Measurements from ENCODE around the gene ZHX3.

Gene ZHX3

DNA sequence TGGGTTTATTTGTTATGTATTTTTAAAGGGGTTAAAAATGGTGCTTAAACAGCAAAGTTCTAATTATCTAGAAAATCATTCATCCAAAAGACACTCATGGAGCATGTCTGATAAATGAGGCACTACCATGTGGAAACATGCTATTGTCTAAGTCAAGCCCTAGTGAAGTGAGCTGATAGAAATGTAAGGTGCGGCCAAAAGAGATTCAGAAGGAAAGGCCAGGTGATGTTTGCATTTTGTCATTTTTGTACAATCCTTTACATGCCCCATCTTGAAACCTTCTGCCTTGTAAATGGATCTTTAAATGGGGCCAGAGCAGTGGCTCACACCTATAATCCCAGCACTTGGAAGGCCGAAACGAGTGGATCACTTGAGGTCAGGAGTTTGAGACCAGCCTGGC is 102.9 kb downstream of the ZHX3 start:
- Mint-ChIP-seq H3K27ac (no peak overlapping the region), H3K4me1 (no peaks in the 10 kb centered on the region), H3K9me3 (no peaks in the 10 kb centered on the region), H3K4me3 (no peak overlapping the region), H3K27me3 (no peaks in the 10 kb centered on the region), H3K36me3 (no peaks in the 10 kb centered on the region)
- ATAC-seq (ENCODE audit: low read depth) (no peak), DNase-seq (ENCODE audit: low spot score in 2 of 2) (no peak)

DNA sequence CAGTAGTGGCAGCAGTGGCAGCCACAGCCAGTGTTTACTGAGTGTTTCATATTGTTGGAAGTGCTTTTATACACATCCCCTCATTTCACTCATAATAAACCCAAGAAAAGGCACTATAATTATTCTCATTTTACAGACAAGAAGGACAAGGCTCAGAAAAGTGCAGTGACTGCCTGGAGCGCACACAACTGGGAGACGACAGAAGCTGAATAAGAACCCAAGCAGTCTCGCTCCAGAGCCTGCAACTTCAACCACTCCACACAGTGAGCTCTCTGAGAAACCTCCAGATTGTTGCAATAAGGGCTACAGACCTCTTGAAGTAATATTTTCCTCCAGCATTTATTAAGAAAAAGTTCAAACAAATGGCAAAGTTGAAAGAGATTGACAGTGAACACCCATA is 103.3 kb downstream of the ZHX3 start:
- Mint-ChIP-seq H3K4me3 (no peak overlapping the region), H3K27ac (no peak overlapping the region), H3K4me1 (no peaks in the 10 kb centered on the region), H3K9me3 (no peaks in the 10 kb centered on the region), H3K36me3 (no peaks in the 10 kb centered on the region), H3K27me3 (no peaks in the 10 kb centered on the region)
- DNase-seq (ENCODE audit: low spot score in 2 of 2) (no peak), ATAC-seq (ENCODE audit: low read depth) (no peak)

DNA sequence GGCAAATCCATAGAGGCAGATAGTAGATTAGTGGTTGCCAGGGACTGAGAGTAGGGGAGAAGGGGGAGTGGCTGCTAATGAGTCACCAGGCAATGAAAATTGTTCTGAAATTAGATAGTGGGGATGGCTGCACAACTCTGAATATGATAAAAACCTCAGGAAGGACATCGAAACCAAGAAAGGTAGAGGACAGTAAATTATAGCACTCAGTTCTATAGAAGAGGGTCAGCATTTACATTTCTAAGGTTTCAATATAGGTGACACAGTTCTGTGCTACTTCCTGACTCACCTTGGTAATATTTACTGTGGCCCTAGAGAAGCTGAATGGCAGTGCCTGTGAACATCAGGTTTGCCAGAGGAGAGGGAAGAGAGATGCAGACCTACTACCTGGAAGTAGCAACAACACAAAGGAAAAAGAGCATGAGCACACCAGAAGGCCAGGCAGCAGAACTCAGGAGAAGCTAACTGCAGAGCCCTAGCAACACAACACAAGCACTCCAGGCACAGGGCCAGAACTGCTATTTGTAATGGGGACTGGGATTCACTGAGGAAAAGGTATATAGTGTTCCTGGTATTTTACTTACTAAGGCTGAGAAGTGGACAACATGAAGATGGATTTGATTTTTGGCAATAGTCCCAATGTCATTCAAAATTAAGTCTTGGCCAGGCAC is 104.2 kb downstream of the ZHX3 start:
- Mint-ChIP-seq H3K27me3 (no peaks in the 10 kb centered on the region), H3K9me3 (no peaks in the 10 kb centered on the region), H3K4me1 (no peaks in the 10 kb centered on the region), H3K27ac (no peak overlapping the region), H3K4me3 (no peak overlapping the region), H3K36me3 (no peaks in the 10 kb centered on the region)
- DNase-seq (ENCODE audit: low spot score in 2 of 2), result no peak
- ATAC-seq (ENCODE audit: low read depth), result no peak

DNA sequence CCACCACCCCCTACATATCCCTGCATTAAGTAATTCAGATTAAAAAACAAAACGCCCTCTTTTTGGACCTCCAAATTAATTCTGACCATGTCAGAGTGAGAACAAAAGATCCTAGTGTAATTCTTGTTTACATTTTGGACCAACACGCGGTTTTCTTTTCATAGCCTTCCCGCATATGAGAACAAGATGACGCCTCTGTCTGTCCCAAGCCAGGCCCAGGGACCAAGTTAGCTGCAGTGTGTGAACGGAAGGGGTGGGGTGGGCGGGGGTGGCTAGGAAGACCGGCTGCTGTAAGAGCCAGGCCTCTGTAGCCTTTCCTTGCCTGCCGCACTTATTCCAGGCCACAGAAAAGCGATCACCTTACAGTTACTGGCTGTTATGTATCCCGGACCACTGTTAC is 112.2 kb downstream of the ZHX3 start:
- ATAC-seq (ENCODE audit: low read depth) (no peak), DNase-seq (ENCODE audit: low spot score in 2 of 2) (no peak)
- Mint-ChIP-seq H3K9me3 (no peaks in the 10 kb centered on the region), H3K4me1 (no peaks in the 10 kb centered on the region), H3K27ac (no peak overlapping the region), H3K36me3 (peaks cover 18% of the 10 kb centered on the region), H3K27me3 (peaks cover 2% of the 10 kb centered on the region), H3K4me3 (no peak overlapping the region)

DNA sequence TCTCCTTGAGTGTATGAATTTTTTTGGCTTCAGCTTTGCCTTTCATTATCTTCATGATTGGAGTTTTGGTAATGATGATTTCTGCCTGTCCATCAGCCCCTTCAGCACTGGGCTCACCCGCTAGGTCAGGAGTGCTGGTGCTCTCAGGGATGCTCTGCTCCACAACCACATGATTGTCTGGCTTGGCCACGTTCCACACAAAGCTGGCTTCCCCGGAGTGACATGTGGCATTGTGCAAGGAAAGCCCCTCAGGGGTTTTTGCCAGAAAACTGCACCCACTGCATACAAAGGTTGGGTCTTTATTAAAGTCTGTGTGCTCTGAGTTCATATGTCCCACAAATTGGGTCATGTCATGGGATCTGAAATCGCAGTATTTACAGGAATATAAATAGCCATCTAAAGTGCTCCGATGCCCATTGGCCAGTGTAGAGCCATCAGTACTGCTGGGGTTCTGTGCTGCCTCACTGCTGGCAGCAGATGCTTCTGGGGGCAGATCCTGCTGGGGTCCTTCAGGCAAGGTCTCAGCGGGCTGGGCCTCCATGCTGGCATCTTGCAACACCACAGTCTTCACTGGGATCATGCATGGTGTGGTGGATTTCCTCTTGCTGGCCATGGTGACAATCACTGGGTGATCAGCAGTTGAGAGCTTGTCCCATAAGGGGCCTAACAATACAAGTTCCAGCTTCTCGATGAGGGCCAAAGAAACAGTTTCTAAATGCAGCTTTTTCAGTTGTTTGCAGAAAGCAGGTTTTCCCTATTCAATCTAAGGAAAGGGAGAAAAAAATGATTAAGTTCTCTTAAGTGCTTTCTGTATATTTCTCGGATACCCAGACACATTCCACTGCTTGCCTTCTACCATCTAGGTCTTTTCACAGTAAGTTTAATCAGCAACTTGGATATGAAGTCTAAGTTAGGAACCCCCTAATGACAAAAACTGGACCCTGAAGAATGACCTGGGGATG is 112.9 kb downstream of the ZHX3 start:
- Mint-ChIP-seq H3K36me3 (peaks cover 21% of the 10 kb centered on the region), H3K27me3 (peaks cover 2% of the 10 kb centered on the region), H3K4me3 (no peak overlapping the region), H3K4me1 (no peaks in the 10 kb centered on the region), H3K27ac (no peak overlapping the region), H3K9me3 (no peaks in the 10 kb centered on the region)
- DNase-seq (ENCODE audit: low spot score in 2 of 2) (no peak), ATAC-seq (ENCODE audit: low read depth) (no peak)

DNA sequence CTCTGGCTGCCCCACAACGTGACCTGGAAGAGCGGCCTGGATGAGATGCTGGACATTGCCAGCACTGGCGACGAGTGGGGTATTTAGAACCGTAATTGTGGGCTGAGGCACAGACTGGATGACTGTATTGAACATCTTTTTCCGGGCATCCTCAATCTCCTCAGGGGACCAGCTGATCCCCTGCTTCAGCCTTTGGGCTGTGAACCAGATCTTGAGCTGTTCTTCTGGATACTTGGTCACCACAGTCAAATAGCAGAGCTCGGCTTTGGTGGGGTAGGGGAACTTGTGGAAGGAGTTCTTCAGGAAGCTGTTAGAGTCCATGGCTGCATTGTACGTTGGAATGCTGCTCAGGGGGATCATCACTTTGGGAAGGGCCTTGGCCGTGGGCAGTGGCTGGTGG is 113.9 kb downstream of the ZHX3 start:
- no peak for DNase-seq (ENCODE audit: low spot score in 2 of 2)
- Mint-ChIP-seq H3K36me3 (peaks cover 28% of the 10 kb centered on the region), H3K27me3 (peaks cover 2% of the 10 kb centered on the region), H3K9me3 (peaks cover 7% of the 10 kb centered on the region), H3K4me1 (no peaks in the 10 kb centered on the region), H3K27ac (no peak overlapping the region), H3K4me3 (no peak overlapping the region)
- no peak for ATAC-seq (ENCODE audit: low read depth)

DNA sequence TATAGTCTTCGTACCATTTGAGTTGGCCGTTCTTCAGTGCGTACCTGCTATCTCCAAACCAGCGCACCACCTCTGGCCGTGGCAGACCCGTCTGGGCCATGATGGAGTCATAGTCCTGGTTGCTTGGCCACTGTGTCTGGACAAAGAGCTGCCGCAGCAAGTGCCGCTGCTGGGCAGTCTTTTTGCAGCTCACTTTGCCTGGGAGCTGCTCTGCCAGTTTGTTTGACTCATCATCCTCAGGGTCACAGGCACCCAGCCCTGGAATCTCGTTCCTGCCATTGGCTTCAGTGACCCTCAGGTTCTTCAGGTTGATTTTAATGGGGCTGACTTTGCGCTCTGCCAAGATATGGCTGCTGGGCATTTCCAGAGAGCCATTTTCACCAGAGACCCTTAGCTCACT is 115.1 kb downstream of the ZHX3 start:
- Mint-ChIP-seq H3K27ac (no peak overlapping the region), H3K27me3 (peaks cover 2% of the 10 kb centered on the region), H3K9me3 (peaks cover 10% of the 10 kb centered on the region), H3K4me3 (no peak overlapping the region), H3K36me3 (peaks cover 30% of the 10 kb centered on the region), H3K4me1 (no peaks in the 10 kb centered on the region)
- no peak for ATAC-seq (ENCODE audit: low read depth)
- DNase-seq (ENCODE audit: low spot score in 2 of 2), result no peak

DNA sequence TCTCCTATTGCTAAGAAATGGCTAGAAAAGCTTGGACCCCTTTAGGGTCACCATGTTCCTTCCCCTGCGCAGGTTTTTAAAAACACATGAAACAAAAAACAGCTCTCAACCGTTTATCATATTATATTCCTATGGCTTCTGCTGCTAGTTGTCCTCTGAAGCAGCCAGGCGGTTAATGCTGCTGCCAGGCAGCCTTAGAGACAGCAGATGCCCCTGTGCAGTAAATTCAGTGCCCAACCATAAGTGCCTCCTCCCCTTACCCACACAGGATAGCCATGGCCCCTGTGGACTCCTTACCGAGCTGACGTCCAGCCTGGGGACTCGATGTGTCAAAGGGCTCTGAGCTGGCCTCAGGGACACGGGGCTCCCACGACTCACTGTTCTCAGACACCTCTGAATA is 115.8 kb downstream of the ZHX3 start:
- ATAC-seq (ENCODE audit: low read depth) (no peak), DNase-seq (ENCODE audit: low spot score in 2 of 2) (no peak)
- Mint-ChIP-seq H3K4me3 (no peak overlapping the region), H3K9me3 (peaks cover 10% of the 10 kb centered on the region), H3K27ac (no peak overlapping the region), H3K27me3 (peaks cover 2% of the 10 kb centered on the region), H3K4me1 (no peaks in the 10 kb centered on the region), H3K36me3 (peaks cover 30% of the 10 kb centered on the region)

DNA sequence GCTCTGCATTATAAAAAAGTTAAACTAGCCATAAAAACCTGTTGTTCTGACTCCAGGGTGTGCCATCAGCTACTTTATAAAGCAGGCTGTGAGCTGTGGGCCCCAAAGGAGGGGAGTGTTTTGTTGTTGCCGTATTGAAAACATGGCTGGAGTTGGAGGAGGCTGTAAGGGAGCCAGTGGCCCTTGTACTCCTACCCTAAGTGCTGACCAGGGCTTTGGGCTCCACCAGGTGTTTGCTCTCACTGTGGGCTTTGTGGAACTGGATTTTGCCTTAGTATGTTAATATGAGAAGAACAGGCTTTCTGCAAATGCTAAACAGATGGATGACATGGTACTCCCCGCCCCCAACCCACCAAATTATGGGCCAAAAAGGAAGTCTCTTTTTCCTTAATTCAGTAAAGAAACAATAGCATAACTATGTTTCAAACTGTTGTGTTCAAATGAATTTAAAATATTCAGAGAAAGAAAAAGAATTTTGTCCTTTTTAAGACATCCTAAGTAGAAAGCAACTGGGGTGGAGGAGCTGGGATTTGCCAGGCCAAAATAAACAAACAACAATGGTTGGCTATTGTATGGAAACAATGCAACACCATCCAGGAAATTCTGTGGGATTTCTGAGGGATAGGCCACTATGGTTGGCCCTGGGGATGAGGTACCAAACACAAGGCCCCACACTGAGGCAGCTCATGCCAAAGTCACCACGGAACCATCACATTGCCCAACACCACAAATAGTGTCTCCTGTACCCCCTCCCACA is 116.9 kb downstream of the ZHX3 start:
- Mint-ChIP-seq H3K9me3 (peaks cover 10% of the 10 kb centered on the region), H3K27me3 (no peaks in the 10 kb centered on the region), H3K27ac (no peak overlapping the region), H3K36me3 (peaks cover 27% of the 10 kb centered on the region), H3K4me1 (no peaks in the 10 kb centered on the region), H3K4me3 (no peak overlapping the region)
- no peak for DNase-seq (ENCODE audit: low spot score in 2 of 2)
- ATAC-seq (ENCODE audit: low read depth), result no peak

DNA sequence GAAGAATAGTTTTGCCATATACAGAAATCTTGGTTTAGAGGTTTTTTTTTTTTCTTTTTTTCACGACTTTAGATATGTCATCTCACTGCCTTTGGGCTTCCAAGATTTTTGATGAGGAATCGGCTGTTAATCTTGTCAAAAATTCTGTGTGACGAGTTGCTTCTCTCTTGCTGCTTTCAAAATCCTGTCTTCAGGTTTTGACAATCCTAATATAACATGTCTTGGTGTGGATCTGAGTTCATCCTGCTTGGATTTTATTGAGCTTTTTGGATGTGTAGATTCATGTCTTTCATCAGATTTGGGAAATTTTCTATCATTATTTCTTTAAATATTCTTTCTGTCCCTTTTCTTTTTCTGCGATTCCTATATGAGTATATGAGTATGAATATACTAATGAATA is 119.1 kb downstream of the ZHX3 start:
- H3K27me3 Mint-ChIP-seq, result no peaks in the 10 kb centered on the region
- peaks cover 13% of the 10 kb centered on the region for H3K9me3 Mint-ChIP-seq
- no peaks in the 10 kb centered on the region for H3K4me1 Mint-ChIP-seq
- no peak overlapping the region for H3K4me3 Mint-ChIP-seq
- DNase-seq (ENCODE audit: low spot score in 2 of 2) (no peak), ATAC-seq (ENCODE audit: low read depth) (no peak)
- no peak overlapping the region for H3K27ac Mint-ChIP-seq
- H3K36me3 Mint-ChIP-seq, result peaks cover 30% of the 10 kb centered on the region

DNA sequence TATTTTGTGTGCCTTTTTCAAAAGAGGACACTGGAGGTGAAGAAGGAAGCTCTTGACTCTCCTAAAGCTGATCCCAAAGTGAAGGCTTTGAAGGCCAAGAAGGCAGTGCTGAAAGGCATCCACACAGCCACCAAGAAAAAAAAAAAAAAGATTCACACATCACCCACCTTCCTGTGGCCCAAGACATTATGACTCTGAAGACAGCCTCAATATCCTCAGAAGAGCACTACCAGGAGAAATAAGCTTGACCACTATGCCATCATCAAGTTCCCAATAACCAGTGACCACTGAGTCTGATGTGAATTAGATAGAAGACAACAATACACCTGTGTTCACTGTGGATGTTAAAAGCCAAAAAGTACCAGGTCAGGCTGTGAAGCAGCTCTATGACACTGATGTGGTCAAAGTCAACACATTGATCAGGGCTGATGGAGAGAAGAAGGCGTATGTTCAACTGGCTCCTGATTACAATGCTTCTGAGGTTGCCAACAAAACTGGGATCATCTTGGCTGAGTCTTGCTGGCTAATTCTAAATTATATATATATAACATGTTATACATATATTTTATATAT is 120.8 kb downstream of the ZHX3 start:
- no peak overlapping the region for H3K4me3 Mint-ChIP-seq
- H3K27me3 Mint-ChIP-seq, result no peaks in the 10 kb centered on the region
- H3K4me1 Mint-ChIP-seq, result no peaks in the 10 kb centered on the region
- peaks cover 24% of the 10 kb centered on the region for H3K36me3 Mint-ChIP-seq
- ATAC-seq (ENCODE audit: low read depth) (no peak), DNase-seq (ENCODE audit: low spot score in 2 of 2) (no peak)
- no peak overlapping the region for H3K27ac Mint-ChIP-seq
- H3K9me3 Mint-ChIP-seq, result peaks cover 17% of the 10 kb centered on the region

DNA sequence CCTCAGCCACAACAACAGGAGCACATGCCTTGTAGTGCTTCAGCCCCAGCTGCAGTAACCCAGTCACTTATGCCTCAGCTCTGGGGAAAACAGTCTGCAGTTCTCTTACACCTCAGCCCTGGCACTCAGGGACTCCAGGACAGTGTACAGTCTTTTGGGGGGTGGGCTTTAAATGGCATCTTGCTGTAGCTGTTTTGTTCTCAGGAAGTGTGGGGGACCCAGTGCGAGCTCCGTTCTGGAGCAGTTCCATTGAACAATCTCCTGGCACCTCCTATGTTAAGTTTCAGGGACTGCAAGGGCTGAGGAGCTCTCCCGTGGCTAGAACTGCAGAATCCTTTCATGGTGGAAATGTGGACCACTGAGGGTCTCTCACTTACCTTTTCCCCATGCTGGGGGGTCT is 125.0 kb downstream of the ZHX3 start:
- Mint-ChIP-seq H3K4me3 (no peak overlapping the region), H3K27me3 (no peaks in the 10 kb centered on the region), H3K9me3 (peaks cover 21% of the 10 kb centered on the region), H3K36me3 (peaks cover 23% of the 10 kb centered on the region), H3K27ac (no peak overlapping the region), H3K4me1 (no peaks in the 10 kb centered on the region)
- ATAC-seq (ENCODE audit: low read depth), result no peak
- no peak for DNase-seq (ENCODE audit: low spot score in 2 of 2)

DNA sequence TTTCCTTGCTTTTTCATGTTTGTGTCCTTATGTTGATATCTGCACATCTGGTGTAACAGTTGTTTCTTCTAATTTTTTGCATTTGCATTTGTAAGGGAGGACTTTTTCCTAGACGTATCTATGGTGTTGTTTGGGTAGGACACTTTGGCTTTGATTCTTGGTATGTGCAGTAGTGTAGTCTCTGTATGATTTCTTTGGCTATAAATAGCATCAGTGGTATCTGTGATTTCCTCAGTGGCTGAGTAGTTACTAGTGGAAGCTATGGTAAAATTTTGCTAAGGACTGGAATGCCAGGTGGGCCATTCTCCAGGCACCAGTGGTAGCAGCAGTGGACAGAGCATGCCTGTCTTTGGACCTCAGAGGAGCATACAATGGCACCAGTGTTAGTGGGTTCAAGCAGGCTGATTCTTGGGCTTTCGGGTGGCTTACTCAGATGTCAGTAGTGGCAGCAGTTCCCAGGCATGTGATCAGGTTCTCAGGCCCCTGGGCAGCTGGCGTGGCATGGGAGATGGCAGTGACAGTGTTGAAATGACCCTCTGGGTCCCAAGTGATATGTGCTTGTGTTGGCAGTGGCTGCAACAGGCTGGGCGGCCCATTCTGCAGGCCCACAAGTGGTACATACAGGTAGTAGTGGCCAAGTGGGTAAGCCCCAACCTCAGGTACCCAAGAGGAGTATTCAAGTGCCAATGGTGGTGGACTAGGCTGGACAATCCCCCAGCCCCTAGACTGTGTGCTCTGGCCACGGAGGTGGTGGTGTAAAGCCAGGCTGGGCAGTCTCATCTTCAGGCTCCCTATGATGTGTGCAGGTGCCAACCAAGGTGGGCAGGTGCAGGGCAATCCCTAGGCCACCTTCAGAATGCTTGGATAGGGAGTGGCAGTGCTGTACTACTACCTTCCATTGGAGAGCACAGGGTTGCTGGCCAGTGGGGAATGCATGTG is 125.7 kb downstream of the ZHX3 start:
- Mint-ChIP-seq H3K9me3 (peaks cover 20% of the 10 kb centered on the region), H3K36me3 (peaks cover 23% of the 10 kb centered on the region), H3K4me1 (no peaks in the 10 kb centered on the region), H3K4me3 (no peak overlapping the region), H3K27ac (no peak overlapping the region), H3K27me3 (no peaks in the 10 kb centered on the region)
- no peak for DNase-seq (ENCODE audit: low spot score in 2 of 2)
- ATAC-seq (ENCODE audit: low read depth), result no peak

Data from memory B cell (primary cell).